Endothelial cell of umbilical vein (primary cell): ENCODE data around the gene DOCK8. TPM values are rescaled to one million over a fixed set of nuclear protein-coding genes. Genes with fewer than 3 reads are reported as not detected.
"Not testable (repeated sequence)": the region's sequence is repeated elsewhere in the genome, so short reads cannot be mapped to it uniquely, and the experiment has no call there.

Experiments
- BruUV-seq: library from RNA; stranded (reverse); fragments of 400-500 nt; replicated peaks from 2 replicates; lab custom pipeline; 2021; lab: Mats Ljungman, UMichigan
- CTCF ChIA-PET: fragments of 300-600, 350-600 bp; sonication (Branson Sonifier 250); formaldehyde crosslinking; loops from one replicate; lab custom pipeline; 2021; ENCODE audit warnings: antibody characterized with exemption, inconsistent platforms; lab: Charles Lee
- POLR2A ChIA-PET: fragments of 300-600, 350-600 bp; sonication (Branson Sonifier 250); formaldehyde crosslinking; loops from one replicate; lab custom pipeline; 2021; ENCODE audit warnings: antibody characterized with exemption, inconsistent platforms; lab: Charles Lee
- DNase-seq: peaks from one replicate; pipeline ENCODE4 v3.0.0-alpha.2; 2011; ENCODE audit warnings: low read depth, low spot score
- FAIRE-seq: peaks from 2 replicates; lab custom pipeline; 2011; peaks lifted over from hg19 to GRCh38; lab: Jason Lieb, UNC
- H2AFZ ChIP-seq: 2 replicates; pipeline ENCODE4 v1.6.0; 2012; ENCODE audit warnings: low read depth, low read length, control low read depth, inconsistent platforms
- H3K27ac ChIP-seq: 2 replicates; pipeline ENCODE4 v1.5.1; 2011; ENCODE audit warnings: low read depth, mild to moderate bottlenecking, control low read depth, low read length, moderate library complexity; ENCODE audit not compliant: insufficient read depth
- H3K27me3 ChIP-seq, 2 experiments: 2 replicates each; pipeline versions ENCODE4 v1.6.0 to v1.6.1; 2011; ENCODE audit warnings: low read length in 2 of 2, mixed read lengths in 1 of 2; ENCODE audit not compliant: control insufficient read depth in 2 of 2, insufficient read depth in 2 of 2
- H3K36me3 ChIP-seq, 2 experiments: 2 replicates in 1 of 2; 3 replicates in 1 of 2; pipeline ENCODE4 v1.5.1; 2011; ENCODE audit warnings: low read length in 2 of 2, mild to moderate bottlenecking in 1 of 2, moderate library complexity in 1 of 2; ENCODE audit not compliant: control insufficient read depth in 2 of 2, insufficient read depth in 2 of 2; ENCODE audit errors: extremely low read depth in 1 of 2
- H3K4me1 ChIP-seq: 3 replicates; pipeline ENCODE4 v1.5.1; 2011; ENCODE audit warnings: mild to moderate bottlenecking, low read length; ENCODE audit not compliant: control insufficient read depth, insufficient read depth; ENCODE audit errors: extremely low read depth
- H3K4me2 ChIP-seq: 2 replicates; pipeline ENCODE4 v1.6.1; 2011; ENCODE audit warnings: low read length, control low read depth, mixed read lengths; ENCODE audit not compliant: insufficient read depth
- H3K4me3 ChIP-seq, 3 experiments: fragments of 200-600 bp in 1 of 3; sonication (generic), shearing (Covaris generic) in 1 of 3; replicated peaks in 1 of 3; 2 replicates each; pipeline ENCODE4 v1.5.1; 2011 to 2016; ENCODE audit warnings: control low read depth in 3 of 3, low read length in 3 of 3, mild to moderate bottlenecking in 2 of 3, inconsistent platforms in 1 of 3, low read depth in 1 of 3, moderate library complexity in 1 of 3; ENCODE audit not compliant: insufficient read depth in 1 of 3
- H3K79me2 ChIP-seq: 2 replicates; pipeline ENCODE4 v1.6.0; 2012; ENCODE audit warnings: low read length, inconsistent platforms; ENCODE audit not compliant: control insufficient read depth, insufficient read depth
- H3K9ac ChIP-seq: replicated peaks from 2 replicates; pipeline ENCODE3; 2011; ENCODE audit warnings: low read length, control low read depth; ENCODE audit not compliant: insufficient read depth; ENCODE audit errors: extremely low read depth
- H3K9me1 ChIP-seq: replicated peaks from 3 replicates; pipeline ENCODE4 v1.6.0; 2011; ENCODE audit warnings: mild to moderate bottlenecking, low read length; ENCODE audit not compliant: control insufficient read depth, insufficient read depth; ENCODE audit errors: extremely low read depth
- H3K9me3 ChIP-seq: replicated peaks from 2 replicates; pipeline ENCODE4 v1.5.1; 2012; ENCODE audit warnings: low read length, inconsistent platforms; ENCODE audit not compliant: control insufficient read depth, insufficient read depth
- H4K20me1 ChIP-seq: replicated peaks from 2 replicates; pipeline ENCODE3; 2011; ENCODE audit warnings: mild to moderate bottlenecking, low read length; ENCODE audit not compliant: control insufficient read depth, insufficient read depth; ENCODE audit errors: extremely low read depth
- CTCF ChIP-seq, 2 donors: IDR thresholded peaks; 1 replicate in 1 of 2; 2 replicates in 1 of 2; pipeline ENCODE4 v1.5.1; 2011; ENCODE audit warnings: low read length in 2 of 2, mild to moderate bottlenecking in 2 of 2, moderate library complexity in 2 of 2, control low read depth in 1 of 2, inconsistent platforms in 1 of 2, low read depth in 1 of 2; ENCODE audit not compliant: insufficient read depth in 1 of 2; ENCODE audit errors: extremely low read depth in 1 of 2
- EZH2 ChIP-seq: IDR thresholded peaks from 2 replicates; pipeline ENCODE4 v1.6.1; 2012; ENCODE audit warnings: borderline replicate concordance, low read depth, mild to moderate bottlenecking, moderate library complexity, low read length, inconsistent platforms; ENCODE audit not compliant: severe bottlenecking
- GATA2 ChIP-seq: IDR thresholded peaks from 2 replicates; pipeline ENCODE4 v1.7.0; 2011; ENCODE audit warnings: low read depth, mild to moderate bottlenecking, moderate library complexity, mixed read lengths, low read length; ENCODE audit not compliant: insufficient read length, insufficient read depth
- JUN ChIP-seq: IDR thresholded peaks from 2 replicates; pipeline ENCODE4 v1.6.1; 2011; ENCODE audit warnings: borderline replicate concordance, low read depth; ENCODE audit not compliant: insufficient read length, insufficient read depth
- MAX ChIP-seq: IDR thresholded peaks from 2 replicates; pipeline ENCODE4 v1.6.1; 2011; ENCODE audit not compliant: insufficient read depth, insufficient read length
- POLR2A ChIP-seq: IDR thresholded peaks from 2 replicates; pipeline ENCODE4 v1.6.1; 2012; ENCODE audit warnings: low read depth, mild to moderate bottlenecking, control low read depth, low read length
- POLR2AphosphoS5 ChIP-seq: IDR thresholded peaks from 2 replicates; pipeline ENCODE4 v1.6.1; 2012; ENCODE audit warnings: low read depth, mild to moderate bottlenecking, control low read depth, low read length, moderate library complexity; ENCODE audit not compliant: insufficient read depth
- dilution Hi-C: fragments of 300-500 bp; cut with MboI; formaldehyde crosslinking; loops from one replicate; pipeline ENCODE4 v1.15.0; 2019; ENCODE audit warnings: low sequenced_read_pairs; ENCODE audit not compliant: extremely low pct_ligation_motif_present
- intact Hi-C: fragments of 100-400 bp; cut with micrococcal nuclease; formaldehyde crosslinking; loops from one replicate; pipeline ENCODE4 v1.10.0; 2022
- polyA plus RNA-seq, 4 experiments: library from polyadenylated mRNA; depleted of rRNA in 3 of 4; stranded (reverse) in 3 of 4; unstranded in 1 of 4; fragments of >200 nt; gene quantifications; 2 replicates each; pipeline versions ENCODE4 v1.2.1 to v1.2.3, GENCODE V29; 2011 to 2012; ENCODE audit warnings: missing spikeins in 1 of 4
- total RNA-seq: library from RNA; stranded (reverse); gene quantifications from 2 replicates; pipeline ENCODE4 v1.2.3, GENCODE V29; 2021

Gene DOCK8
- total and polyA plus RNA-seq, 2 donors (not counting 3 experiments of a cell fraction or from before 2014, with no cell fraction given) = 0.54 to 1.3 TPM

GRCh38 chr9:216866-217265, 2.2 kb downstream of the DOCK8 start:
- dilution Hi-C loops (no loop called here), intact Hi-C loops (no loop called here)
- H3K36me3 ChIP-seq = no peaks in the 10 kb centered on the region
- DNase-seq (no peak), FAIRE-seq (no peak)
- no peak overlapping the region for H2AFZ ChIP-seq
- no peak overlapping the region for H3K4me2 ChIP-seq
- no peak overlapping the region for H3K27ac ChIP-seq
- BruUV-seq = no TSS peak
- H3K4me3 ChIP-seq = no peak overlapping the region
- H3K9me3 ChIP-seq = no peaks in the 10 kb centered on the region
- no peaks in the 10 kb centered on the region for H3K79me2 ChIP-seq
- TF ChIP-seq JUN = no peak
- TF ChIP-seq EZH2 = no peak
- TF ChIP-seq GATA2 = no peak
- no peak for TF ChIP-seq POLR2A
- no peak for TF ChIP-seq CTCF (IDR thresholded peaks at IDR 0.05; ENCODE audit: extremely low read depth in 1 of 2, insufficient read depth in 1 of 2, low read depth in 1 of 2, low read length in 2 of 2)
- peaks cover 4 to 31% of the 10 kb centered on the region in 2 experiments for H3K27me3 ChIP-seq
- no peak overlapping the region for H3K9ac ChIP-seq
- no peaks in the 10 kb centered on the region for H4K20me1 ChIP-seq
- ChIA-PET POLR2A (no interaction called here), CTCF (no interaction called here)
- peaks cover 3% of the 10 kb centered on the region for H3K4me1 ChIP-seq
- H3K9me1 ChIP-seq = no peaks in the 10 kb centered on the region

- Histone ChIP-seq H3K27ac (no peak overlapping the region), H3K4me3 (no peak overlapping the region), H3K4me2 (no peak overlapping the region), H3K4me1 (peaks cover 3% of the 10 kb centered on the region), H3K9me3 (no peaks in the 10 kb centered on the region), H3K9ac (no peak overlapping the region), H3K9me1 (no peaks in the 10 kb centered on the region), H4K20me1 (no peaks in the 10 kb centered on the region), H3K36me3 (no peaks in the 10 kb centered on the region), H2AFZ (no peak overlapping the region), H3K27me3 (peaks cover 4 to 29% of the 10 kb centered on the region in 2 experiments), H3K79me2 (no peaks in the 10 kb centered on the region)
- POLR2A ChIA-PET = no interaction called here
- BruUV-seq = no TSS peak
- intact Hi-C loops (no loop called here), dilution Hi-C loops (no loop called here)
- DNase-seq (no peak), FAIRE-seq (no peak)
- CTCF ChIA-PET = no interaction called here
- TF ChIP-seq MAX (no peak), POLR2AphosphoS5 (no peak)
Measured at GRCh38 chr9:217950-218349, 3.3 kb downstream of the DOCK8 start.

GRCh38 chr9:219036-219435, 4.4 kb downstream of the DOCK8 start:
- not testable (repeated sequence) for FAIRE-seq, BruUV-seq

More at GRCh38 chr9:219036-219435, 4.4 kb downstream of the DOCK8 start:
- H3K27me3 ChIP-seq = peaks cover 4 to 28% of the 10 kb centered on the region in 2 experiments
- H2AFZ ChIP-seq, H3K9me1 ChIP-seq, H3K79me2 ChIP-seq, H4K20me1 ChIP-seq, H3K4me3 ChIP-seq, H3K4me2 ChIP-seq, H3K9me3 ChIP-seq, H3K27ac ChIP-seq, CTCF ChIA-PET, DNase-seq, intact Hi-C loops, POLR2A ChIA-PET, H3K36me3 ChIP-seq, H3K4me1 ChIP-seq, dilution Hi-C loops, H3K9ac ChIP-seq: not testable (repeated sequence)
